ENCODE results near the gene CXCL3. TPM values are rescaled to one million over a fixed set of nuclear protein-coding genes. Genes with fewer than 3 reads are reported as not detected.
A peak's percentile ranks its signal among the peaks of the same experiment; 100 is the strongest.

Gene CXCL3
- total RNA-seq, 4 donors from 2014 or later, result 0.25 to 0.49 (median 0.34) TPM; not detected in 1

DNA sequence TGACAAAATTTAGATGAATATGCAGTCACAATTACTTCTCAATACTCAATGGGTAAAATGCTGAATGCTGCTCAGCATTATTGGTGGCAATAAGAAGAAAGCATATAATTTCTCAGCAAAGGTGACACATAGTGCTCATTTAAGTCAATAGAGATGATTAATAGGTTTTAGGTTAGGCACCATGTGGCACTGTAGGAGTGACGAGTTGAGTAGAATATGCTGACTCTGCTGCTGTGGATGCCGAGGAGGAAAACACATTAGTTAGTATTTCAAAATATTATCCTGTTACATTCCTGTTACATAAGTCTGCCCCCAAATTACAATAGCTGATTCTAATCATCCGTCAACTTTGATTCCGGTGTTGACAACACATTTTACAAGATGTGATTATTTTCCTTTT lies 26.4 kb downstream of the CXCL3 start:
- WGBS, 2 donors, result 82% methylated on average over 4 of the region's 4 CpGs
- DNase-seq (ENCODE audit: low spot score in 2 of 2), result no peak
- TF ChIP-seq, protein P1, sequence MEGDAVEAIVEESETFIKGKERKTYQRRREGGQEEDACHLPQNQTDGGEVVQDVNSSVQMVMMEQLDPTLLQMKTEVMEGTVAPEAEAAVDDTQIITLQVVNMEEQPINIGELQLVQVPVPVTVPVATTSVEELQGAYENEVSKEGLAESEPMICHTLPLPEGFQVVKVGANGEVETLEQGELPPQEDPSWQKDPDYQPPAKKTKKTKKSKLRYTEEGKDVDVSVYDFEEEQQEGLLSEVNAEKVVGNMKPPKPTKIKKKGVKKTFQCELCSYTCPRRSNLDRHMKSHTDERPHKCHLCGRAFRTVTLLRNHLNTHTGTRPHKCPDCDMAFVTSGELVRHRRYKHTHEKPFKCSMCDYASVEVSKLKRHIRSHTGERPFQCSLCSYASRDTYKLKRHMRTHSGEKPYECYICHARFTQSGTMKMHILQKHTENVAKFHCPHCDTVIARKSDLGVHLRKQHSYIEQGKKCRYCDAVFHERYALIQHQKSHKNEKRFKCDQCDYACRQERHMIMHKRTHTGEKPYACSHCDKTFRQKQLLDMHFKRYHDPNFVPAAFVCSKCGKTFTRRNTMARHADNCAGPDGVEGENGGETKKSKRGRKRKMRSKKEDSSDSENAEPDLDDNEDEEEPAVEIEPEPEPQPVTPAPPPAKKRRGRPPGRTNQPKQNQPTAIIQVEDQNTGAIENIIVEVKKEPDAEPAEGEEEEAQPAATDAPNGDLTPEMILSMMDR (IDR thresholded peaks at IDR 0.05), result no peak
- no peak for TF ChIP-seq POLR2A (IDR thresholded peaks at IDR 0.05)
- no peak overlapping the region for H3K4me3 ChIP-seq (ENCODE audit: low read depth, poor library complexity, severe bottlenecking)
- intact Hi-C loops (cut with DNase I; ENCODE audit: low total_unique reads), result no loop called here

- WGBS, 2 donors, result 89 to 92% methylated on average over 3 of the region's 3 CpGs
- intact Hi-C loops (cut with DNase I; ENCODE audit: low total_unique reads), result no loop called here
- TF ChIP-seq, protein P1 (IDR thresholded peaks at IDR 0.05), result no peak
- no peak for TF ChIP-seq POLR2A (IDR thresholded peaks at IDR 0.05)
- no peak for DNase-seq (ENCODE audit: low spot score in 2 of 2)
- no peak overlapping the region for H3K4me3 ChIP-seq (ENCODE audit: low read depth, poor library complexity, severe bottlenecking)
Observed at GRCh38 chr4:74009307-74009706, 29.2 kb downstream of the CXCL3 start.

DNA sequence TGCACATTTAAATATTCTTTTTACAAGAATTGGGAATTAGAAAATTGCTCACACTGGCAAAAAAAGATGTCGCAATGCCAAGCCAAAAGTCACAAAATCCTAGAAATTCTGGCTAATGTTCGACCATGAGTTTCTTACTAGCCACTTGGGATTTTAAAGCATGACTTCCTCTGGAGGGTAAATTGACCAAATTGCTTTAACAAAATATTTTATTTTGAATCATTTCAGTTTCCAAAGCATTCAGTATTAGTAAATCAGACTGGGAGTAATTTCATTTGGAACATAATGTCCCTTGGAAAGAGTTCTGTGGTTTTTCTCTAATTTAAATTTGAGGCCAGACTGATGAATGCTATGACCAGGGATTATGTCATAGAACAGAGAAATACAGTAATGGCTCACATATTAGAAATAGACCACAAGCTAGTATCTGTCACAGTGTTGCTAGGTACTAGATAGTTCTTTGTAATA lies 32.4 kb downstream of the CXCL3 start:
- WGBS, 2 donors, result 41 to 65% methylated on average over 2 of the region's 2 CpGs
- TF ChIP-seq, protein P1 (IDR thresholded peaks at IDR 0.05), result no peak
- no peak for TF ChIP-seq POLR2A (IDR thresholded peaks at IDR 0.05)
- intact Hi-C loops (cut with DNase I; ENCODE audit: low total_unique reads), result no loop called here

GRCh38 chr4:74005528-74005927 lies 33.0 kb downstream of the CXCL3 start:
- TF ChIP-seq, protein P1 (IDR thresholded peaks at IDR 0.05), result no peak
- TF ChIP-seq POLR2A (IDR thresholded peaks at IDR 0.05), result no peak
- intact Hi-C loops (cut with DNase I; ENCODE audit: low total_unique reads), result no loop called here
- H3K4me3 ChIP-seq (ENCODE audit: low read depth, poor library complexity, severe bottlenecking), result no peak overlapping the region
- 32 to 34% methylated on average over 3 of the region's 3 CpGs for WGBS, 2 donors
- DNase-seq (ENCODE audit: low spot score in 2 of 2), result no peak

More for the DNA sequence above, 32.4 kb downstream of the CXCL3 start:
- DNase-seq (ENCODE audit: low spot score in 2 of 2), result peak in 1 of 2 donors; percentile 15
- no peak overlapping the region for H3K4me3 ChIP-seq (ENCODE audit: low read depth, poor library complexity, severe bottlenecking)

DNA sequence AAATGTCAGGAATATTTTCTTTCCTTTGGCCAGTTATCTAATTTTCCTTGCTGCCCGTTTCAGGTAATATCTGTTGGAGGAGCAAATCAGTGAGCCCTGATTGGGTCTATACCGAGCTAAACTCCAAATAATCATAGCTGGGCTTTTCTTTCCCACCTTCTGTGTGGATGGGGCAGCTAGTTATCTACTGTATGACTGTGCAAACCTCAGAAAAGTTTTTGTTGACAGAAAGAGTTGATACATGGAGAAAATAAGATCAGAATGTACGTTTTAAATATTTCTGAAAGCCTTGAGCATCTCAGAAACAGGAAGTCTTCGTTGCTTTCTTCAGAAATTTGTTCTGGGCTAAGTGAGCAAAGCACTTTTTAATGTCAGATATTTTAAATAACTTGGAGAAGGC lies 33.8 kb downstream of the CXCL3 start:
- no peak overlapping the region for H3K4me3 ChIP-seq (ENCODE audit: low read depth, poor library complexity, severe bottlenecking)
- intact Hi-C loops (cut with DNase I; ENCODE audit: low total_unique reads), result no loop called here
- 63 to 64% methylated on average over 4 of the region's 4 CpGs for WGBS, 2 donors
- no peak for DNase-seq (ENCODE audit: low spot score in 2 of 2)
- TF ChIP-seq, protein P1 (IDR thresholded peaks at IDR 0.05), result no peak
- no peak for TF ChIP-seq POLR2A (IDR thresholded peaks at IDR 0.05)

- intact Hi-C loops (cut with DNase I; ENCODE audit: low total_unique reads), result no loop called here
- H3K4me3 ChIP-seq (ENCODE audit: low read depth, poor library complexity, severe bottlenecking), result no peak overlapping the region
Observed at GRCh38 chr4:74000301-74000700, 38.2 kb downstream of the CXCL3 start.

More at GRCh38 chr4:74000301-74000700, 38.2 kb downstream of the CXCL3 start:
- 84 to 88% methylated on average over 6 of the region's 6 CpGs for WGBS, 2 donors
- no peak for TF ChIP-seq POLR2A (IDR thresholded peaks at IDR 0.05)
- TF ChIP-seq, protein P1 (IDR thresholded peaks at IDR 0.05), result no peak
- no peak for DNase-seq (ENCODE audit: low spot score in 2 of 2)

Measured in lower leg skin (tissue), 4 donors.